Natural killer cell (primary cell): ENCODE measurements around the gene HMSD. TPM values are rescaled to one million over a fixed set of nuclear protein-coding genes. Genes with fewer than 3 reads are reported as not detected.

ENCODE experiments used
- ATAC-seq, 3 donors: fragments of 150-1000 bp in 2 of 3; fragments of 200-7000 bp in 1 of 3; cut with Tn5 transposase; 1 replicate in 1 of 3; 2 replicates in 2 of 3; pipeline ENCODE4 v1.10.0; 2021; ENCODE audit warnings: mild to moderate bottlenecking in 2 of 3, moderate library complexity in 2 of 3
- DNase-seq, 2 donors: peaks; one replicate each; pipeline versions ENCODE4 v3.0.0 to v3.0.0-alpha.2; 2013 to 2021; ENCODE audit warnings: mixed read lengths in 1 of 2
- H3K27ac ChIP-seq: one replicate; pipeline ENCODE4 v1.5.1; 2013; ENCODE audit warnings: mild to moderate bottlenecking, low read length
- H3K27me3 ChIP-seq: one replicate; pipeline ENCODE4 v1.6.1; 2013; ENCODE audit warnings: low read length; ENCODE audit not compliant: control insufficient read depth, insufficient read depth
- H3K36me3 ChIP-seq: one replicate; pipeline ENCODE4 v1.6.1; 2013; ENCODE audit warnings: low read length; ENCODE audit not compliant: control insufficient read depth, insufficient read depth
- H3K4me1 ChIP-seq: one replicate; pipeline ENCODE4 v1.6.1; 2013; ENCODE audit warnings: low read length; ENCODE audit not compliant: control insufficient read depth, insufficient read depth
- H3K4me3 ChIP-seq: one replicate; pipeline ENCODE4 v1.5.1; 2013; ENCODE audit warnings: low read length
- H3K9me3 ChIP-seq: one replicate; pipeline ENCODE4 v1.6.1; 2013; ENCODE audit warnings: low read length; ENCODE audit not compliant: control insufficient read depth, insufficient read depth
- H3K27ac Mint-ChIP-seq, 2 donors: one replicate each; pipeline ENCODE4 v1.8.0; 2022; ENCODE audit warnings: mild to moderate bottlenecking in 2 of 2, mixed read lengths in 2 of 2, moderate library complexity in 1 of 2
- H3K27me3 Mint-ChIP-seq, 2 donors: one replicate each; pipeline ENCODE4 v1.8.0; 2022; ENCODE audit warnings: low read depth in 2 of 2, mixed read lengths in 2 of 2
- H3K36me3 Mint-ChIP-seq: one replicate; pipeline ENCODE4 v1.8.0; 2022; ENCODE audit warnings: mixed read lengths
- H3K4me1 Mint-ChIP-seq, 2 donors: one replicate each; pipeline ENCODE4 v1.8.0; 2022; ENCODE audit warnings: mixed read lengths in 2 of 2
- H3K4me3 Mint-ChIP-seq: one replicate; pipeline ENCODE4 v1.8.0; 2022; ENCODE audit warnings: mild to moderate bottlenecking, moderate library complexity, mixed read lengths
- H3K9me3 Mint-ChIP-seq, 2 donors: one replicate each; pipeline ENCODE4 v1.8.0; 2022; ENCODE audit warnings: mixed read lengths in 2 of 2
- WGBS: methylation state at CpG from one replicate; pipeline ENCODE4 v1.1.7; 2013; ENCODE audit warnings: missing lambda C conversion rate; ENCODE audit not compliant: insufficient coverage; 5-methylcytosine and 5-hydroxymethylcytosine counted together
- intact Hi-C: fragments of 100-400 bp; cut with micrococcal nuclease; formaldehyde crosslinking; loops from one replicate; pipeline ENCODE4 v1.14.2; 2022
- total RNA-seq, 4 donors: library from RNA; stranded (reverse); fragments of 120-200 nt in 1 of 4; gene quantifications; one replicate each; pipeline versions ENCODE4 v1.2.3 to v1.2.4, GENCODE V29; 2013 to 2022
- TF ChIP-seq, protein P1 (sequence below): fragments of 200-600 bp; IDR thresholded peaks from one replicate; pipeline ENCODE4 v1.8.0; 2022; ENCODE audit warnings: antibody characterized with exemption

Gene HMSD
- total RNA-seq, 3 donors from 2014 or later (not counting 1 experiment from before 2014, with no cell fraction given) = not detected

DNA sequence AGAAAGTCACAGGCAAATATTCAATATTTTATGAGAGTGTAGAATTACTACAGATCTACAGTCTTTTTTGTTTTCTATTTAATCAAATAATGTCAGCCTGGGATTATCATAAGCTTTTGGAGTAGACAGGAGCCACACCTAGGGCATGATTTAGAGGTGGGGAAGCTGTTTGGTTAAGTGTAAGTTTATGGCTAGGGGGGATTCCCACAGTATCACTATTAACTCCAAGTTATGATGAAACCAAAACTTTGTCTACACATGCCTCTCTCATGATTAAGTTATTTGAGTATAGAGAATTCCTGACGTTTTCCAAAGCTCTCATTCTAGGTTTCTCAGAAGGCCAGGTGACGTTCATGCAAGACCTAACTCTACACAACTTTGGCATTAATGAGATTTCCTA lies 39.2 kb upstream of the HMSD start:
- H3K9me3 ChIP-seq = no peaks in the 10 kb centered on the region
- H3K4me1 ChIP-seq = no peaks in the 10 kb centered on the region
- Mint-ChIP-seq H3K4me1 (no peaks in the 10 kb centered on the region), H3K4me3 (no peak overlapping the region), H3K36me3 (no peaks in the 10 kb centered on the region), H3K27me3 (peaks cover 11 to 23% of the 10 kb centered on the region in 2 donors), H3K9me3 (no peaks in the 10 kb centered on the region), H3K27ac (no peak overlapping the region)
- H3K27me3 ChIP-seq = peaks cover 2% of the 10 kb centered on the region
- no peak overlapping the region for H3K4me3 ChIP-seq
- ATAC-seq (no peak), DNase-seq (no peak)
- intact Hi-C loops = no loop called here
- WGBS = no CpG with 5 or more reads among the region's 2 CpGs
- H3K36me3 ChIP-seq = no peaks in the 10 kb centered on the region
- no peak overlapping the region for H3K27ac ChIP-seq
- TF ChIP-seq, protein P1, sequence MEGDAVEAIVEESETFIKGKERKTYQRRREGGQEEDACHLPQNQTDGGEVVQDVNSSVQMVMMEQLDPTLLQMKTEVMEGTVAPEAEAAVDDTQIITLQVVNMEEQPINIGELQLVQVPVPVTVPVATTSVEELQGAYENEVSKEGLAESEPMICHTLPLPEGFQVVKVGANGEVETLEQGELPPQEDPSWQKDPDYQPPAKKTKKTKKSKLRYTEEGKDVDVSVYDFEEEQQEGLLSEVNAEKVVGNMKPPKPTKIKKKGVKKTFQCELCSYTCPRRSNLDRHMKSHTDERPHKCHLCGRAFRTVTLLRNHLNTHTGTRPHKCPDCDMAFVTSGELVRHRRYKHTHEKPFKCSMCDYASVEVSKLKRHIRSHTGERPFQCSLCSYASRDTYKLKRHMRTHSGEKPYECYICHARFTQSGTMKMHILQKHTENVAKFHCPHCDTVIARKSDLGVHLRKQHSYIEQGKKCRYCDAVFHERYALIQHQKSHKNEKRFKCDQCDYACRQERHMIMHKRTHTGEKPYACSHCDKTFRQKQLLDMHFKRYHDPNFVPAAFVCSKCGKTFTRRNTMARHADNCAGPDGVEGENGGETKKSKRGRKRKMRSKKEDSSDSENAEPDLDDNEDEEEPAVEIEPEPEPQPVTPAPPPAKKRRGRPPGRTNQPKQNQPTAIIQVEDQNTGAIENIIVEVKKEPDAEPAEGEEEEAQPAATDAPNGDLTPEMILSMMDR = no peak

DNA sequence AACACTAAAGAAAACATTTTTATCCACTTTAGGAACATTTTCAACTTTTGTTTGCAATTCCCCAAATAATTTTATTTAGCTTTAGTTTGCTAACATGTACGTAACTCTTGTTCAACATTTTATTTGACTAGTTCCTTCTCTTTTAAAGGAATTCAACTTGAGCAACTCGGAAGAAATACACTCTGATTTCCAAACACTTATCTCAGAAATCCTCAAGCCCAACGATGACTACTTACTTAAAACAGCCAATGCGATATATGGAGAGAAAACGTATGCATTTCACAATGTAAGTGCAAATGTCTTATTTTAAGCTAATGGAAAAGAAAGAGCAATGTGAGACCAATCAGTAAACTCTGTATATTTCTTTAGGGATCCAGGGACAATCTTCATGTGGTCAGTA lies 31.3 kb upstream of the HMSD start:
- H3K9me3 ChIP-seq = no peaks in the 10 kb centered on the region
- intact Hi-C loops = no loop called here
- no peaks in the 10 kb centered on the region for H3K4me1 ChIP-seq
- ATAC-seq (no peak), DNase-seq (no peak)
- H3K27me3 Mint-ChIP-seq = peaks cover 12 to 13% of the 10 kb centered on the region in 2 donors
- no peak overlapping the region for H3K27ac Mint-ChIP-seq
- H3K9me3 Mint-ChIP-seq = no peaks in the 10 kb centered on the region
- peaks cover 4% of the 10 kb centered on the region for H3K27me3 ChIP-seq
- TF ChIP-seq, protein P1 = no peak
- H3K4me3 Mint-ChIP-seq = no peak overlapping the region
- H3K4me1 Mint-ChIP-seq = no peaks in the 10 kb centered on the region
- WGBS = 93% methylated on average over 5 of the region's 5 CpGs
- no peaks in the 10 kb centered on the region for H3K36me3 ChIP-seq
- no peak overlapping the region for H3K27ac ChIP-seq
- no peaks in the 10 kb centered on the region for H3K36me3 Mint-ChIP-seq
- no peak overlapping the region for H3K4me3 ChIP-seq

DNA sequence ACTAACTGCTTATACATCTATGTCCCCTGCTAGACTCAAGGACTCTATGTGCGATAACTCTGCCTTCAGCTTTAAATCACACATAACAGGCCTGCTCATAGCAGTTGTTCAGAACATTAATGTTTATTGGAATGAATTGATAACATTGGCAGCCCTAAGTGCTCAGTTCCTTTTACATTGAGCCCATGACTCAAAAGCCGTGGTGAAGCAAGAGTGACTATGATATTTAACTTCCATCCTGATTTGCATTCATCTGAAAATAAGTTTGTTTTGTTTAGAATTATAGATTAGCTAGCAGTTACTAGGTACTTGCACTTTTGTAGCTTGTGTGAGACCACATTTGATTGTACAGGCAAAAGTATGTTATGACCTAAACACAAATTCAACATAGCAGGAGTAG lies 27.1 kb upstream of the HMSD start:
- ATAC-seq (no peak), DNase-seq (no peak)
- Histone ChIP-seq H3K4me3 (no peak overlapping the region), H3K36me3 (no peaks in the 10 kb centered on the region), H3K9me3 (no peaks in the 10 kb centered on the region), H3K27me3 (no peaks in the 10 kb centered on the region), H3K4me1 (no peaks in the 10 kb centered on the region), H3K27ac (no peak overlapping the region)
- TF ChIP-seq, protein P1 = no peak
- no peaks in the 10 kb centered on the region for H3K9me3 Mint-ChIP-seq
- 83% methylated on average over 2 of the region's 2 CpGs for WGBS
- H3K27ac Mint-ChIP-seq = no peak overlapping the region
- H3K27me3 Mint-ChIP-seq = peaks cover 7 to 11% of the 10 kb centered on the region in 2 donors
- no peaks in the 10 kb centered on the region for H3K4me1 Mint-ChIP-seq
- intact Hi-C loops = no loop called here
- no peak overlapping the region for H3K4me3 Mint-ChIP-seq
- H3K36me3 Mint-ChIP-seq = no peaks in the 10 kb centered on the region

DNA sequence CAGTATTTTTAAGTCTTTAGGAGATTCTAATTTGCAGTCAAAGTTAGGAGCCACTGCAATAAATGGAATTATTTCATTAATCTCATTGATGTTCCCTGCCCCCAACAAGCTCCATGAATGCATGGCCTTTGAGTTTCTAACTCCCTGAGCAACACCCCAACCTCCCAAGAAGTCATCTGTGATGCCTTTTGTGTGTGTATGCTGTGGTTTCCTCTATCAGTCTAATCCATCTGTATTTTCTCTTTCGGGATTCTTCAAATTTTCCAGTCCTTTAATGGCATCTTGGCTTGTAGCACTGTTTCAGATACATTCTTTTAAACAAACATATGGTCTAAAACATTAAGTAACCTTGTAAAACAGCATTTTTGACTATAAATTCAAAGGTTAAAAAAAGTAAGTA lies 24.6 kb upstream of the HMSD start:
- DNase-seq (no peak), ATAC-seq (no peak)
- TF ChIP-seq, protein P1 = no peak
- no peaks in the 10 kb centered on the region for H3K9me3 ChIP-seq
- intact Hi-C loops = no loop called here
- no peaks in the 10 kb centered on the region for H3K9me3 Mint-ChIP-seq
- no CpG with 5 or more reads among the region's 1 CpG for WGBS
- H3K27ac Mint-ChIP-seq = no peak overlapping the region
- H3K4me1 ChIP-seq = no peaks in the 10 kb centered on the region
- no peaks in the 10 kb centered on the region for H3K27me3 ChIP-seq
- H3K27me3 Mint-ChIP-seq = peaks cover 11 to 12% of the 10 kb centered on the region in 2 donors
- H3K4me3 ChIP-seq = no peak overlapping the region
- no peaks in the 10 kb centered on the region for H3K36me3 ChIP-seq
- H3K27ac ChIP-seq = no peak overlapping the region
- no peak overlapping the region for H3K4me3 Mint-ChIP-seq
- H3K4me1 Mint-ChIP-seq = no peaks in the 10 kb centered on the region
- H3K36me3 Mint-ChIP-seq = no peaks in the 10 kb centered on the region
